HepG2 (cell line): ENCODE data around the gene BASP1. TPM values are rescaled to one million over a fixed set of nuclear protein-coding genes. Genes with fewer than 3 reads are reported as not detected.

Experiments
- PAX8 ChIP-seq: sonication (generic); formaldehyde crosslinking; IDR thresholded peaks from 2 replicates; pipeline ENCODE4 v1.8.0; 2022; ENCODE audit warnings: mild to moderate bottlenecking, missing genetic modification reagents, borderline replicate concordance
- SMAD3 ChIP-seq: sonication (generic); formaldehyde crosslinking; IDR thresholded peaks from 2 replicates; pipeline ENCODE4 v1.4.0; 2020; ENCODE audit warnings: missing genetic modification reagents
- SRSF1 ChIP-seq: fragments of 200-400 bp; formaldehyde crosslinking; optimal IDR thresholded peaks from 2 replicates; pipeline ENCODE3; 2017; ENCODE audit warnings: mild to moderate bottlenecking, low read depth, low read length, moderate library complexity
- polyA plus RNA-seq, 8 experiments: library from polyadenylated mRNA; depleted of rRNA in 3 of 8; stranded (reverse) in 7 of 8; unstranded in 1 of 8; fragments of >200 nt; fragmentation: Illumina TruSeq in 4 of 8; extraction: Trizol in 4 of 8; gene quantifications; 2 replicates each; pipeline versions ENCODE4 v1.2.1 to v1.2.3, GENCODE V29; 2011 to 2016; ENCODE audit warnings: low read depth in 4 of 8, missing spikeins in 1 of 8, mixed read lengths in 1 of 8; ENCODE audit not compliant: insufficient read depth in 1 of 8
- total RNA-seq, 5 experiments: library from RNA; depleted of rRNA; stranded (reverse); fragments of >200 nt; fragmentation: Illumina TruSeq; extraction: Trizol; gene quantifications; 2 replicates each; pipeline ENCODE4 v1.2.3, GENCODE V29; 2016; ENCODE audit warnings: low read depth in 1 of 5
- TF ChIP-seq, protein P1 (sequence below): sonication (generic); formaldehyde crosslinking; IDR thresholded peaks from 2 replicates; pipeline ENCODE4 v1.5.0; 2020; ENCODE audit warnings: mild to moderate bottlenecking, missing genetic modification reagents, borderline replicate concordance
- TF ChIP-seq, protein P2 (sequence below): sonication (generic); formaldehyde crosslinking; IDR thresholded peaks from 2 replicates; pipeline ENCODE4 v1.4.0; 2020; ENCODE audit warnings: mild to moderate bottlenecking, missing genetic modification reagents
- TF ChIP-seq, protein P3 (sequence below): sonication (generic); formaldehyde crosslinking; IDR thresholded peaks from 2 replicates; pipeline ENCODE4 v1.8.0; 2022; ENCODE audit warnings: missing genetic modification reagents, mild to moderate bottlenecking, moderate library complexity, borderline replicate concordance
- TF ChIP-seq, protein P4 (sequence below): IDR thresholded peaks from 2 replicates; pipeline ENCODE4 v1.6.1; 2012; ENCODE audit warnings: inconsistent platforms

BASP1 gene
- total and polyA plus RNA-seq, 2 of the 13 experiments (the other 11 are each of a cell fraction or from before 2014, with no cell fraction given): 0.04 TPM; not detected in 1

DNA sequence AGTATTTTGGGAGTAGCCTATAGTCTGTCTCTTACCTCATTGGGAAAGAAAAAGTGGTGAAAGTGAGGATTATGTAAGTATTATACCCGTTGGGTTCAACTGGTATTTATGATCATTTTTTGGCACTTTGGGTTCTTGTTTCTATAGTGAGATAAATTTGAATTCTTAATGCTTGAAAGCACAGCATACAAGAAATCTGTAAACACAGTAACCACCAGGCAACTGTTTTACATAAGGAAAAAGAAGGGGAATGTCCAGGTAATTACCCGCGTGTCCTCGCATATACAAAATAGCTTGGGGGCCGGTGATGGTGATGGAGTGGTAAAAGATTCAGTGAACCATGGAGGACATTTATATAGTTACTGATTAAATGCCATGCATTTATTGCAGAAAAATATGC lies 60.5 kb downstream of the BASP1 start (continued):
- TF ChIP-seq, protein P1, sequence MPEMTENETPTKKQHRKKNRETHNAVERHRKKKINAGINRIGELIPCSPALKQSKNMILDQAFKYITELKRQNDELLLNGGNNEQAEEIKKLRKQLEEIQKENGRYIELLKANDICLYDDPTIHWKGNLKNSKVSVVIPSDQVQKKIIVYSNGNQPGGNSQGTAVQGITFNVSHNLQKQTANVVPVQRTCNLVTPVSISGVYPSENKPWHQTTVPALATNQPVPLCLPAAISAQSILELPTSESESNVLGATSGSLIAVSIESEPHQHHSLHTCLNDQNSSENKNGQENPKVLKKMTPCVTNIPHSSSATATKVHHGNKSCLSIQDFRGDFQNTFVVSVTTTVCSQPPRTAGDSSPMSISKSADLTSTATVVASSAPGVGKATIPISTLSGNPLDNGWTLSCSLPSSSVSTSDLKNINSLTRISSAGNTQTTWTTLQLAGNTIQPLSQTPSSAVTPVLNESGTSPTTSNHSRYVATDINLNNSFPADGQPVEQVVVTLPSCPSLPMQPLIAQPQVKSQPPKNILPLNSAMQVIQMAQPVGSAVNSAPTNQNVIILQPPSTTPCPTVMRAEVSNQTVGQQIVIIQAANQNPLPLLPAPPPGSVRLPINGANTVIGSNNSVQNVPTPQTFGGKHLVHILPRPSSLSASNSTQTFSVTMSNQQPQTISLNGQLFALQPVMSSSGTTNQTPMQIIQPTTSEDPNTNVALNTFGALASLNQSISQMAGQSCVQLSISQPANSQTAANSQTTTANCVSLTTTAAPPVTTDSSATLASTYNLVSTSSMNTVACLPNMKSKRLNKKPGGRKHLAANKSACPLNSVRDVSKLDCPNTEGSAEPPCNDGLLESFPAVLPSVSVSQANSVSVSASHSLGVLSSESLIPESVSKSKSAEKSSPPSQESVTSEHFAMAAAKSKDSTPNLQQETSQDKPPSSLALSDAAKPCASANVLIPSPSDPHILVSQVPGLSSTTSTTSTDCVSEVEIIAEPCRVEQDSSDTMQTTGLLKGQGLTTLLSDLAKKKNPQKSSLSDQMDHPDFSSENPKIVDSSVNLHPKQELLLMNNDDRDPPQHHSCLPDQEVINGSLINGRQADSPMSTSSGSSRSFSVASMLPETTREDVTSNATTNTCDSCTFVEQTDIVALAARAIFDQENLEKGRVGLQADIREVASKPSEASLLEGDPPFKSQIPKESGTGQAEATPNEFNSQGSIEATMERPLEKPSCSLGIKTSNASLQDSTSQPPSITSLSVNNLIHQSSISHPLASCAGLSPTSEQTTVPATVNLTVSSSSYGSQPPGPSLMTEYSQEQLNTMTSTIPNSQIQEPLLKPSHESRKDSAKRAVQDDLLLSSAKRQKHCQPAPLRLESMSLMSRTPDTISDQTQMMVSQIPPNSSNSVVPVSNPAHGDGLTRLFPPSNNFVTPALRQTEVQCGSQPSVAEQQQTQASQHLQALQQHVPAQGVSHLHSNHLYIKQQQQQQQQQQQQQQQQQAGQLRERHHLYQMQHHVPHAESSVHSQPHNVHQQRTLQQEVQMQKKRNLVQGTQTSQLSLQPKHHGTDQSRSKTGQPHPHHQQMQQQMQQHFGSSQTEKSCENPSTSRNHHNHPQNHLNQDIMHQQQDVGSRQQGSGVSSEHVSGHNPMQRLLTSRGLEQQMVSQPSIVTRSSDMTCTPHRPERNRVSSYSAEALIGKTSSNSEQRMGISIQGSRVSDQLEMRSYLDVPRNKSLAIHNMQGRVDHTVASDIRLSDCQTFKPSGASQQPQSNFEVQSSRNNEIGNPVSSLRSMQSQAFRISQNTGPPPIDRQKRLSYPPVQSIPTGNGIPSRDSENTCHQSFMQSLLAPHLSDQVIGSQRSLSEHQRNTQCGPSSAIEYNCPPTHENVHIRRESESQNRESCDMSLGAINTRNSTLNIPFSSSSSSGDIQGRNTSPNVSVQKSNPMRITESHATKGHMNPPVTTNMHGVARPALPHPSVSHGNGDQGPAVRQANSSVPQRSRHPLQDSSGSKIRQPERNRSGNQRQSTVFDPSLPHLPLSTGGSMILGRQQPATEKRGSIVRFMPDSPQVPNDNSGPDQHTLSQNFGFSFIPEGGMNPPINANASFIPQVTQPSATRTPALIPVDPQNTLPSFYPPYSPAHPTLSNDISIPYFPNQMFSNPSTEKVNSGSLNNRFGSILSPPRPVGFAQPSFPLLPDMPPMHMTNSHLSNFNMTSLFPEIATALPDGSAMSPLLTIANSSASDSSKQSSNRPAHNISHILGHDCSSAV: no peak
- no peak for TF ChIP-seq PAX8 (CRISPR knock-in tag)
- TF ChIP-seq SMAD3: no peak
- TF ChIP-seq, protein P2, sequence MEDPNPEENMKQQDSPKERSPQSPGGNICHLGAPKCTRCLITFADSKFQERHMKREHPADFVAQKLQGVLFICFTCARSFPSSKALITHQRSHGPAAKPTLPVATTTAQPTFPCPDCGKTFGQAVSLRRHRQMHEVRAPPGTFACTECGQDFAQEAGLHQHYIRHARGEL (CRISPR knock-in tag): no peak
- TF ChIP-seq, protein P3, sequence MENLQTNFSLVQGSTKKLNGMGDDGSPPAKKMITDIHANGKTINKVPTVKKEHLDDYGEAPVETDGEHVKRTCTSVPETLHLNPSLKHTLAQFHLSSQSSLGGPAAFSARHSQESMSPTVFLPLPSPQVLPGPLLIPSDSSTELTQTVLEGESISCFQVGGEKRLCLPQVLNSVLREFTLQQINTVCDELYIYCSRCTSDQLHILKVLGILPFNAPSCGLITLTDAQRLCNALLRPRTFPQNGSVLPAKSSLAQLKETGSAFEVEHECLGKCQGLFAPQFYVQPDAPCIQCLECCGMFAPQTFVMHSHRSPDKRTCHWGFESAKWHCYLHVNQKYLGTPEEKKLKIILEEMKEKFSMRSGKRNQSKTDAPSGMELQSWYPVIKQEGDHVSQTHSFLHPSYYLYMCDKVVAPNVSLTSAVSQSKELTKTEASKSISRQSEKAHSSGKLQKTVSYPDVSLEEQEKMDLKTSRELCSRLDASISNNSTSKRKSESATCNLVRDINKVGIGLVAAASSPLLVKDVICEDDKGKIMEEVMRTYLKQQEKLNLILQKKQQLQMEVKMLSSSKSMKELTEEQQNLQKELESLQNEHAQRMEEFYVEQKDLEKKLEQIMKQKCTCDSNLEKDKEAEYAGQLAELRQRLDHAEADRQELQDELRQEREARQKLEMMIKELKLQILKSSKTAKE: no peak
- no peak for TF ChIP-seq SRSF1
- TF ChIP-seq, protein P4, sequence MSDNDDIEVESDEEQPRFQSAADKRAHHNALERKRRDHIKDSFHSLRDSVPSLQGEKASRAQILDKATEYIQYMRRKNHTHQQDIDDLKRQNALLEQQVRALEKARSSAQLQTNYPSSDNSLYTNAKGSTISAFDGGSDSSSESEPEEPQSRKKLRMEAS: no peak
- TF ChIP-seq, all 625 proteins: peak for 0
